K562 (cell line): Measurements from ENCODE around the gene CALCB.

Experiments
- KDM1A ChIP-seq, 2 experiments: fragments of 450-650 bp; IDR thresholded peaks; 2 replicates each; pipeline ENCODE4 v1.6.1; 2016; ENCODE audit warnings: mild to moderate bottlenecking in 2 of 2
- REST ChIP-seq, 2 experiments: fragments of 450-650 bp; formaldehyde crosslinking in 1 of 2; IDR thresholded peaks; 2 replicates each; pipeline versions ENCODE4 v1.4.0 to v1.6.1; 2014 to 2020; ENCODE audit warnings: mild to moderate bottlenecking in 2 of 2, borderline replicate concordance in 1 of 2, low read depth in 1 of 2
- ZNF384 ChIP-seq: IDR thresholded peaks from 2 replicates; pipeline ENCODE4 v1.6.1; 2012; ENCODE audit warnings: low read depth, low read length, improper control_type of control experiment

GRCh38 chr11:15055620-15056356 is 17.6 kb upstream of the CALCB start:
- TF ChIP-seq REST (IDR thresholded peaks at IDR 0.05; ENCODE audit: borderline replicate concordance), result no peak
- TF ChIP-seq REST (CRISPR knock-in tag; IDR thresholded peaks at IDR 0.05; ENCODE audit: low read depth), result no peak
- no peak for TF ChIP-seq KDM1A (IDR thresholded peaks at IDR 0.05)
- TF ChIP-seq ZNF384, result no peak
